Measurements from ENCODE around the gene LRIF1. TPM values are rescaled to one million over a fixed set of nuclear protein-coding genes. Genes with fewer than 3 reads are reported as not detected.

The LRIF1 gene
- total RNA-seq, 2 experiments from 2014 or later = 25.7 to 26.9 TPM

DNA sequence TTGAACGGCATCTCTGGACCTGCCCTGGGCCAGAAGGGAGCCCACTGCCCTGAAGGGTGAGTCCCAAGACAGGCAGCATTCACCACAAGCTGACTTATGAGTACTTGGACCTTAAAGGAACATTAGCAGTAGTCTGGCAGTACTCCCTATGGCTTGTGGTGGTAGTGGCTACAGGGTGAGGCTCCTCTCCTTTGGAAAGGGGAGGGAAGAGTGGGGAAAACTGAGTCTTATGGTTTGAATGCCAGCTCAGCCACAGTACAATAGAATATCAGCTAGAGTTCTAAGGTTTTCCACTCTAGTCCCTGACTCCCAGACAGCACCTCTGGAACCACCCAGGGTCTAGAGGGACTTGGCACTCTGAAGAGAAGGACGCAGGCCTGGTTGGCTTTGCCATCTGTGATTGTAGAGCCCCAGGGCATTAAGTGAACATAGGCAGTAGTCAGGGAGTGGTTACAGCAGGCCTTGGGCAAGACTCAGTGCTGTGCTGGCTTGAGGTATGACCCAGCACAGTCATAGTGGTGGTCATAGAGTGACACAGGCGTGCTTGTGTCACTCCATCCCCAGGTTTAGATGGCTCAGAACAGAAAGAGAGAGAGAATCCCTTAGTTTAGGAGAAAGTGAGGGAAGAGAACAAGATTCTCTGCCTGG is 59.7 kb downstream of the LRIF1 start:
- Mint-ChIP-seq H3K9me3 (peaks cover 19% of the 10 kb centered on the region), H3K27ac (no peak overlapping the region), H3K4me1 (peaks cover 6% of the 10 kb centered on the region), H3K27me3 (no peaks in the 10 kb centered on the region), H3K36me3 (ENCODE audit: low read depth) (peaks cover 70% of the 10 kb centered on the region), H3K4me3 (no peak overlapping the region)
- CTCF ChIA-PET = no interaction called here
- DNase-seq = no peak
- POLR2A ChIA-PET = interaction anchor here (1.3 to 5.0 kb wide), 3 partner anchors 13 to 29 kb away, joined by 3 to 19 read pairs (median 5); no protein-coding TSS in a partner anchor

DNA sequence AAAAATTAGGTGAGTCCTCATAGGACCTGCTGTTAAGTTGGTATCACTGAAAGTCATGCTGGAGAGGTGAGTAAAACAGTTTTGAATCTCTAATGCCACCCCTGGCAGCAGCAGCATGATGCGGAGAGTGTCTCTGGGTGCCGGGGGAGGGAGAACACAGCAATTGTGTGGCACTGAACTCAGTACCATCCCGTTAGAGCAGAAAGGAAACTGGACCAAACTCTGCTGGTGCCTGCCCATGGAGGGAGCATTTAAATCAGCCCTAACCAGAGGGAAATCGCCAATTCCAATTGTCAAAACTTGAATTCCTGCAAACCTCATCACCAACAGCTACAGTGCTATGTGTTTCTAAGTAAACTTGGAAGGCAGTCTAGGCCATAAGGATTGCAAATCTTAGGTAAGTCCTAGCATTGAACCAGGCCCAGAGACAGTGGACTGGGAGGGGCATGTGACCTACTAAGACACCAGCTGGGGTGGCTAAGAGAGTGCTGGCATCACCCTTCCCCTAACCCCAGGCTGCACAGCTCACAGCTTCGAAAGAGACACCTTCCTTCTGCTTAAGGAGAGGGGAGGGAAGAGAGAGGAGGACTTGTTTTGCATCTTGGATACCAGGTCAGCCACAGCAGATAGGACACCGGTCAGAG is 60.8 kb downstream of the LRIF1 start:
- H3K36me3 Mint-ChIP-seq (ENCODE audit: low read depth) = peaks cover 72% of the 10 kb centered on the region
- no peak overlapping the region for H3K27ac Mint-ChIP-seq
- peaks cover 10% of the 10 kb centered on the region for H3K9me3 Mint-ChIP-seq
- H3K4me1 Mint-ChIP-seq = peaks cover 16% of the 10 kb centered on the region
- ChIA-PET CTCF (no interaction called here), POLR2A (interaction anchor here (1.3 to 5.0 kb wide), 2 partner anchors 16 to 28 kb away, joined by 5 to 19 read pairs; no protein-coding TSS in a partner anchor)
- DNase-seq = no peak
- no peaks in the 10 kb centered on the region for H3K27me3 Mint-ChIP-seq
- H3K4me3 Mint-ChIP-seq = no peak overlapping the region

- ChIA-PET POLR2A (interaction anchor here (1.5 to 2.5 kb wide), 3 partner anchors 10 to 25 kb away, joined by 5 to 29 read pairs (median 8); partner anchors contain the start of gene CD53), CTCF (no interaction called here)
- H3K4me3 Mint-ChIP-seq = no peak overlapping the region
- peak overlapping the region; percentile 23 for H3K27ac Mint-ChIP-seq
- H3K27me3 Mint-ChIP-seq = no peaks in the 10 kb centered on the region
- no peaks in the 10 kb centered on the region for H3K9me3 Mint-ChIP-seq
- H3K4me1 Mint-ChIP-seq = peaks cover 49% of the 10 kb centered on the region
- peaks cover 97% of the 10 kb centered on the region for H3K36me3 Mint-ChIP-seq (ENCODE audit: low read depth)
- no peak for DNase-seq
Observed at GRCh38 chr1:110899458-110899843, 64.3 kb downstream of the LRIF1 start.

DNA sequence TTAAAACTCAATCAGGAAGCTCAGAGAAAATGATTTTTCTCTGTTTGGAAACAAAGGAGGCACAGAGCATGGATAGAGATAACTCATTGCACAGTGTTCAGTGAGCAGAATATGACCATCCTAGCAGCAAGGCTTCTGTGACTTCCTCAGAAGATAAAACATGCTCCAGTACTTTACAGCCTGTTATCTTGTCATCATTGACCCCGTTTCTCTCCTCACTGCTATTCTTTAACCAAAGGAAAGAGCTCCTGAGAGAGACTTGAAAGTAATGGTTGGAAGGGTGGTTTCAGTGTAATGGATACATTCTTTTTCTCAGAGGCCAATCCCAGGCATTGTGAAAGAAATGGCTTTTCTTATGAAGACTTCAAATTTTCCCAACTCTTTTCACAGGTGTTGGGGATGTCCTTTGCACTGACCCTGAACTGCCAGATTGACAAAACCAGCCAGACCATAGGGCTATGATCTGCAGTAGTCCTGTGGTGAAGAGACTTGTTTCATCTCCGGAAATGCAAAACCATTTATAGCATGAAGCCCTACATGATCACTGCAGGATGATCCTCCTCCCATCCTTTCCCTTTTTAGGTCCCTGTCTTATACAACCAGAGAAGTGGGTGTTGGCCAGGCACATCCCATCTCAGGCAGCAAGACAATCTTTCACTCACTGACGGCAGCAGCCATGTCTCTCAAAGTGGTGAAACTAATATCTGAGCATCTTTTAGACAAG is 64.8 kb downstream of the LRIF1 start:
- Mint-ChIP-seq H3K27ac (no peak overlapping the region), H3K27me3 (no peaks in the 10 kb centered on the region), H3K4me3 (no peak overlapping the region), H3K4me1 (peaks cover 55% of the 10 kb centered on the region), H3K36me3 (ENCODE audit: low read depth) (peaks cover 97% of the 10 kb centered on the region), H3K9me3 (no peaks in the 10 kb centered on the region)
- POLR2A ChIA-PET = interaction anchor here (0.6 to 2.5 kb wide), 5 partner anchors 9 to 65 kb away, joined by 3 to 29 read pairs (median 5); partner anchors contain the start of genes CD53 and LRIF1
- CTCF ChIA-PET = no interaction called here
- DNase-seq = no peak

- no peak for DNase-seq
- ChIA-PET POLR2A (interaction anchor here (0.7 to 2.5 kb wide), 5 partner anchors 8 to 66 kb away, joined by 3 to 29 read pairs (median 5); partner anchors contain the start of genes CD53 and LRIF1), CTCF (interaction anchor here (0.7 kb wide), 1 partner anchor 502 kb away, joined by 3 read pairs; no protein-coding TSS in a partner anchor)
- H3K27ac Mint-ChIP-seq = peak overlapping the region; percentile 48
- no peaks in the 10 kb centered on the region for H3K27me3 Mint-ChIP-seq
- peaks cover 97% of the 10 kb centered on the region for H3K36me3 Mint-ChIP-seq (ENCODE audit: low read depth)
- H3K9me3 Mint-ChIP-seq = no peaks in the 10 kb centered on the region
- peaks cover 67% of the 10 kb centered on the region for H3K4me1 Mint-ChIP-seq
- H3K4me3 Mint-ChIP-seq = no peak overlapping the region
Observed at GRCh38 chr1:110897681-110898080, 66.0 kb downstream of the LRIF1 start.

Other genes starting within 250 kb of the LRIF1 start
- 100 to 1,000 TPM; 657 to 659 TPM for gene CD53, start 90.8 kb downstream of the LRIF1 start, total RNA-seq
- 10 to 100 TPM; 33.0 to 38.0 TPM for gene DRAM2, start 176.2 kb upstream of the LRIF1 start, total RNA-seq
- 10 to 100 TPM; 31.0 to 32.5 TPM for gene CEPT1, start 176.3 kb upstream of the LRIF1 start, total RNA-seq
- 100 to 1,000 TPM; 207 to 210 TPM for gene DENND2D, start 236.7 kb upstream of the LRIF1 start, total RNA-seq